Activated effector memory CD4-positive, alpha-beta T cell treated with Interleukin-2 at 50 U/mL for 16 hours (primary cell): ENCODE data around the gene DOCK10.

Experiments used
- DNase-seq: peaks from one replicate; pipeline ENCODE4 v3.0.0-alpha.2; 2020

Gene DOCK10

DNA sequence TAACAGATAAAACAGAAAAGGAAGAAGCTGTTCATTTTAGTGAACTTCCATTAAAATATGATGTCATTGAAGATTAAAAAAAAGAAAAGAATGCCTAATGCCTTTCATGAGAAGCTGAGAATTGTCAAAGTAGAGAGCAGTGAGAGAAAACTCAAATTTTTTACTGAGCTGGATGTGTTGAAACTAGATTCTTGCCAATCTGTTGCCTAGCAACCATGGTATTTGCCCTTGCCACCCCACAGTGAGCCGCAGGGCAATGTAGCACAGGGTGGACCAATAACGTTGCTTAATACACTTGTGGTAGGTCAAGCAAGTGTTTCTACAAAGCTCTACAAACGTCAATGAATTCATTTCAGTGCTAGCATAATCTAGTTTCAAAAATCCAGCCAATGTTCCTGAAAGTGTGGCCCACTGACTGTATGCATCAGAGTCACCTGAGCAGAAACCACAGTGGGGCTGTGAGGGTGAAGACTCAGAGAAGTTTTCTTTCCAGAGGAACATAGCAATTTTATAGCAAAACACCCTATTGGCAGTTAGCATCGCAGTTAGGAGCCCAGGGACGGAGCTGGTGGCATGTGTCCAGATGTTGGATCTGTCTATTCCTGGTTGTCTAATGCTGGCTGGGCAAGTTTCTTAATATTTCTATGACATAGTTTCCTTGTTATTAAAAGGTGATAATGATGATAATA, 132.2 kb downstream of the DOCK10 start:
- no peak for DNase-seq

DNA sequence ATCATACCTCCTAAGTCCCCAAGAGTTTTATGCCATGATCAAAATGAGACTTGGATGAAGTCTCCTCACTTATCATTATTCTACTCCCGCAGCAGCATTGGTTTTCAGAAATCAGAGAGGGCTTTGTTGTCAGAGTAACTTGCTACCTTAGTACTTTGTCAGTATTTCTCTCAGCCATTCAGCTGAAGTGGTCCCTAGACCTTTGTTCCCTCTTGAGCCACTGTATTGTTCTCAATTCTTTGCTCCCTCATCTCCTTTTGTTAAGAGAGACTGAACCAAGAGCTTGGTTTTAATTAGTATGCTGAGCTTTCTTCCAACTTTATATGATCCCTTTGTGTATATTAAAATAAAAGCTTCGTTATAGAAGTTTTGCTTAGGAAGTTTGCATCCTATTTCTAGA, 133.4 kb downstream of the DOCK10 start:
- no peak for DNase-seq

DNA sequence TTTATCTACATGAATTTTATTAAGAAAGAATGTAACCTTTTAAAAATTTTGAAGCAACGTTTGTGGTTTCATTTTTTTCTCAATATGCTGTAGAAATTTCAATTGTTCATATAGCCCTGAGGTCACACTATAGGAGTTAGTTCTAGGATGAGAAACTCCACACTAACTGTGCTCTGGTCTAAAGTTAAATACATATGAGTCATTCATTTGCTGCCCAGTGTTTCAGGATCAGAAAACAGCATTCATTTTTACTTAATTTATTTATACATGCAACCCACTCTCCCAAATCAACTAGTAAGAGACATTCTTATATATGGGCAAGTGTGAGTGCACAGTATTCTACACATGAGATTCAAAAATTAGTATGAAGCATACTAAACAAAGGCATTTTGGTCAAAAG, 137.9 kb downstream of the DOCK10 start:
- DNase-seq = no peak

GRCh38 chr2:224903621-224904020, 138.6 kb downstream of the DOCK10 start:
- DNase-seq = no peak

GRCh38 chr2:224901121-224901676, 141.1 kb downstream of the DOCK10 start:
- DNase-seq = no peak

DNA sequence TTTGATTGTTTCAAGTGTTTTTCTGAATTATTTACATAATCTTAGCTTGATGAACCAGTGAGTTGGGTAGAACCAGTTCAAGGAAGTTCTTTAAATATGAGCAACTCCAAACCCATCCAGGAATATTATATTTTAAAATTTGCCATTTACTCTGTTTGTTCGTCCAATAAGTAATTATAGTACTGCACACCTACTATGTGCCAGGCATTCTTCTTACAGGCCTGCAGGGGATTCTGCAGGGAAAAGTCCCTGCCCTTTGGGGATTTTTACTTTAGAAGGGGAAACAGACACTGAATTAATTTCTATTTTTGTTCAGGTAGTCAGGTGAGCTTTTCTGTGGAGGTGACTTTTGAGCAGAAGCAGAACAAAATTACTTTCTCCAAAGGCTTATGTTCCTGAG, 146.9 kb downstream of the DOCK10 start:
- no peak for DNase-seq

GRCh38 chr2:224894356-224894755, 147.9 kb downstream of the DOCK10 start:
- DNase-seq = no peak

DNA sequence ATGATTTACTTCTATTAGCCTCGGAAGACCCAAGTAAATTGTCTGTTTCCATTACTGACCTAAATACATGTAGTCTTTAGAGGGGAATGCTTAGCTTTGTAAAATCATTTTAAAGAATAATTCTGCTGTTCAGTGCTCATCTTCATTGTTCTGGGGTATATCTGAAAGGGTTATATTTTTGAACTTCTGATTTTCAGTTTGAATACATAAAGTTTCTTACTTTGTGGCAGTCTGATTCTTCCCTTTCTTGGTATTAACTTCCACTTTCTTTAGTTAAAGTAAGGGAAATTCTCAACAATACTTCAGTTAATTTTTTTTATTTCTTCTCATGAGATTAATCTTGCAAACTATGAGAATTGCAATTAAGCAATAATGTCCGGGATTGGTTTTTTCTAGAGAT, 148.4 kb downstream of the DOCK10 start:
- DNase-seq = no peak

GRCh38 chr2:224892574-224893204, 149.6 kb downstream of the DOCK10 start:
- no peak for DNase-seq

- DNase-seq = no peak
These were observed 151.9 kb downstream of the DOCK10 start for GRCh38 chr2:224890372-224890771.

- no peak for DNase-seq
These were observed 155.1 kb downstream of the DOCK10 start for GRCh38 chr2:224887141-224887540.

- no peak for DNase-seq
These were observed 156.3 kb downstream of the DOCK10 start for GRCh38 chr2:224885836-224886547.

DNA sequence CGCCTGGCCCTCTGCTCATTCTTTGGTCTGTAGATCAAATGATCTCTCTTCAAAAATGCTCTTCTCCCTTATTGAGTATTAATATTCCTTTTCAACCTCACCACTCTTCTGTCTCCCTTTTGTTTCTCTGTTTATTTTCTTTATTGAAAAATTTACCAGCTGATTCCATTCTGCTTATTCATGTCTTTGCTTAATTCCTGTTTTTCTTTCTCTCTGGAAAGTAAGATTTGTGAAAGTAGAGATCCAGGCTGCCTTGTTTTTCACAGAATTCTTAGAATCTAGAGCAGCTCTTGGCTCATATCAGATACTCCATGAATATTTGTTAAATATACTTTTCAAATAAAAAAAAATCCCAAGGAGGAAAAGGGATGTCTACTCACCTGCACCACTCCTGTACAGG, 157.0 kb downstream of the DOCK10 start:
- no peak for DNase-seq

DNA sequence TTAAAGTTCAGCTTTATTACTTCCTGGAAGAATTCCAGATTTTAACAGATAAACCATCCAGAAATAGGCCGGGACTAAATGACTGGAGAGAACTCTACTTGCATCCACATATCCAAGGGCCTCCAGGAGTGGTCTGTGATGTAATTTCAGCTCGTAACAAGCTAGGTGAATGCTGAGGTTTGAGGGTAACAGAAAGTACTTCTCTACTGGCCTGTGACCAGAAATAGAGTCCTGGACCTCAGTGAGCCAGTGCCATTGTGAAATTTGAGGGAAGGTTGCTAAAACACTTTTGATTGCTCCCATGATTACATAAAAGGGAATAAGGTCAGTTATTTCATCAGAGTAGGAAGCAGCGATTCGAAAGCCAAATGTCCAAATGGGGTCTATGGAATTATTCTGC, 158.1 kb downstream of the DOCK10 start:
- DNase-seq = no peak

DNA sequence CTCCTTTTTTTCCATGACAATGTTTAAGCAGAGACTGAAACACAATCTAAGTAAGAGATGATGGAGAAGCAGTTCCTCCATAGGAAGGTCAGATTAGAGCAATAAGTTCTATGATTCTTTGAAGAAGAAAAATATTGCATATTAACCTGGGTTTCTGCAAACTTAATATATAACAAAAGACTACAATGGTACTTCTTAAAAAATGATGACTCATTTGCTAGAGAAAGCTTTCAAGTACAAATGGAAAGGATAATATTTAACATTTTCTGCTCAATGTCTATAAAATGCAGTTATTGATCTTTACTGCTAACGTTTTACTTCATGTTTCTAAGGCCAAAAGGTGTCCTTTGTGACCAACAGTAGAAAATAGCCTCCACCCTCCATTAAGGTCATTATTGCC, 158.6 kb downstream of the DOCK10 start:
- no peak for DNase-seq

- no peak for DNase-seq
These were observed 159.1 kb downstream of the DOCK10 start for GRCh38 chr2:224883172-224883516.

GRCh38 chr2:224882291-224883171, 159.7 kb downstream of the DOCK10 start:
- no peak for DNase-seq

DNA sequence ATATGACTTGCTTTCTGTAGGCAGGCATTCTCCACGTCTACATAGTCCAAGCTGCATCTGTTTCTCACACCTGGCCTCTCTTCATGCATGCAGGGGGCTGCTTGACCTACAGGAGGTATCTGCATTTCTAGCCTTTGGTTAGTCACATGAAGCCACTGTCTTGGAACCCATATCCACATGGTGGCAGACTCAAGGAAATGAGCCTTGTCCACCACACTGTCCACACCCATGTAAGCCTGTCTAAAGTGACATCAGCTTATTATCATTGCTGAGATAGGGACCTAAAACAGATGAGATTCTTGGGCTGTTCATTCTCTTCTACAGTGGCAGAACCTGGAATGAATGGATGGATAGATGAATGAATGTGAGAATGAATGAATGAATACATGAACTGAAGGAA, 160.4 kb downstream of the DOCK10 start:
- DNase-seq = no peak

GRCh38 chr2:224876522-224876921, 165.7 kb downstream of the DOCK10 start:
- no peak for DNase-seq

GRCh38 chr2:224875841-224876240, 166.4 kb downstream of the DOCK10 start:
- no peak for DNase-seq

- DNase-seq = no peak
These were observed 167.1 kb downstream of the DOCK10 start for GRCh38 chr2:224875153-224875552.

DNA sequence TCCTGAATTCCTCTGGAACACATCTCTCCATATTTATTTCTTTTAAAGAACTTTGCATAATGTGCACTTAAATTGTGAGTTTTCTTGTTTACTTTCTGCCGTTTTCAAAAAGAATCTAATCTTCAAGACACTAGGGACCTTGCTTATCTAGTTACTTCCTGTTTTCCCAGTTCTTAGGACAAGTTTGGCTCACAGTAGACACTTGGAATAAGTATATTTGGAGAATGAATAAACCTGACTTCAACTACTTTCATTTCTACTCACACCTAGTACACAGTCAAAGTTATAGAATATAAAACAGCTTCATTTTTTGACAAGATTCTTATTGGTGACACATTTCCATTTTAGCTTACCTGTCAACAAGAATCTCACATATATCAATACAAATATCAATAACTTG, 170.5 kb downstream of the DOCK10 start:
- no peak for DNase-seq

GRCh38 chr2:224870341-224870740, 171.9 kb downstream of the DOCK10 start:
- DNase-seq = no peak
